Endothelial cell of umbilical vein (primary cell): ENCODE results near the gene CHD6. TPM values are rescaled to one million over a fixed set of nuclear protein-coding genes. Genes with fewer than 3 reads are reported as not detected.

Experiments
- BruUV-seq: library from RNA; stranded (reverse); fragments of 400-500 nt; replicated peaks from 2 replicates; lab custom pipeline; 2021; lab: Mats Ljungman, UMichigan
- CTCF ChIA-PET: fragments of 300-600, 350-600 bp; sonication (Branson Sonifier 250); formaldehyde crosslinking; loops from one replicate; lab custom pipeline; 2021; ENCODE audit warnings: antibody characterized with exemption, inconsistent platforms; lab: Charles Lee
- POLR2A ChIA-PET: fragments of 300-600, 350-600 bp; sonication (Branson Sonifier 250); formaldehyde crosslinking; loops from one replicate; lab custom pipeline; 2021; ENCODE audit warnings: antibody characterized with exemption, inconsistent platforms; lab: Charles Lee
- DNase-seq: peaks from one replicate; pipeline ENCODE4 v3.0.0-alpha.2; 2011; ENCODE audit warnings: low read depth, low spot score
- FAIRE-seq: peaks from 2 replicates; lab custom pipeline; 2011; peaks lifted over from hg19 to GRCh38; lab: Jason Lieb, UNC
- H2AFZ ChIP-seq: 2 replicates; pipeline ENCODE4 v1.6.0; 2012; ENCODE audit warnings: low read depth, low read length, control low read depth, inconsistent platforms
- H3K27ac ChIP-seq: 2 replicates; pipeline ENCODE4 v1.5.1; 2011; ENCODE audit warnings: low read depth, mild to moderate bottlenecking, control low read depth, low read length, moderate library complexity; ENCODE audit not compliant: insufficient read depth
- H3K27me3 ChIP-seq, 2 experiments: 2 replicates each; pipeline versions ENCODE4 v1.6.0 to v1.6.1; 2011; ENCODE audit warnings: low read length in 2 of 2, mixed read lengths in 1 of 2; ENCODE audit not compliant: control insufficient read depth in 2 of 2, insufficient read depth in 2 of 2
- H3K36me3 ChIP-seq, 2 experiments: 2 replicates in 1 of 2; 3 replicates in 1 of 2; pipeline ENCODE4 v1.5.1; 2011; ENCODE audit warnings: low read length in 2 of 2, mild to moderate bottlenecking in 1 of 2, moderate library complexity in 1 of 2; ENCODE audit not compliant: control insufficient read depth in 2 of 2, insufficient read depth in 2 of 2; ENCODE audit errors: extremely low read depth in 1 of 2
- H3K4me1 ChIP-seq: 3 replicates; pipeline ENCODE4 v1.5.1; 2011; ENCODE audit warnings: mild to moderate bottlenecking, low read length; ENCODE audit not compliant: control insufficient read depth, insufficient read depth; ENCODE audit errors: extremely low read depth
- H3K4me2 ChIP-seq: 2 replicates; pipeline ENCODE4 v1.6.1; 2011; ENCODE audit warnings: low read length, control low read depth, mixed read lengths; ENCODE audit not compliant: insufficient read depth
- H3K4me3 ChIP-seq, 3 experiments: fragments of 200-600 bp in 1 of 3; sonication (generic), shearing (Covaris generic) in 1 of 3; replicated peaks in 1 of 3; 2 replicates each; pipeline ENCODE4 v1.5.1; 2011 to 2016; ENCODE audit warnings: control low read depth in 3 of 3, low read length in 3 of 3, mild to moderate bottlenecking in 2 of 3, inconsistent platforms in 1 of 3, low read depth in 1 of 3, moderate library complexity in 1 of 3; ENCODE audit not compliant: insufficient read depth in 1 of 3
- H3K79me2 ChIP-seq: 2 replicates; pipeline ENCODE4 v1.6.0; 2012; ENCODE audit warnings: low read length, inconsistent platforms; ENCODE audit not compliant: control insufficient read depth, insufficient read depth
- H3K9ac ChIP-seq: replicated peaks from 2 replicates; pipeline ENCODE3; 2011; ENCODE audit warnings: low read length, control low read depth; ENCODE audit not compliant: insufficient read depth; ENCODE audit errors: extremely low read depth
- H3K9me1 ChIP-seq: replicated peaks from 3 replicates; pipeline ENCODE4 v1.6.0; 2011; ENCODE audit warnings: mild to moderate bottlenecking, low read length; ENCODE audit not compliant: control insufficient read depth, insufficient read depth; ENCODE audit errors: extremely low read depth
- H3K9me3 ChIP-seq: replicated peaks from 2 replicates; pipeline ENCODE4 v1.5.1; 2012; ENCODE audit warnings: low read length, inconsistent platforms; ENCODE audit not compliant: control insufficient read depth, insufficient read depth
- H4K20me1 ChIP-seq: replicated peaks from 2 replicates; pipeline ENCODE3; 2011; ENCODE audit warnings: mild to moderate bottlenecking, low read length; ENCODE audit not compliant: control insufficient read depth, insufficient read depth; ENCODE audit errors: extremely low read depth
- EZH2 ChIP-seq: IDR thresholded peaks from 2 replicates; pipeline ENCODE4 v1.6.1; 2012; ENCODE audit warnings: borderline replicate concordance, low read depth, mild to moderate bottlenecking, moderate library complexity, low read length, inconsistent platforms; ENCODE audit not compliant: severe bottlenecking
- FOS ChIP-seq: IDR thresholded peaks from 2 replicates; pipeline ENCODE4 v1.6.1; 2011; ENCODE audit warnings: mild to moderate bottlenecking, low read length, moderate library complexity, borderline replicate concordance; ENCODE audit not compliant: insufficient read depth
- GATA2 ChIP-seq: IDR thresholded peaks from 2 replicates; pipeline ENCODE4 v1.7.0; 2011; ENCODE audit warnings: low read depth, mild to moderate bottlenecking, moderate library complexity, mixed read lengths, low read length; ENCODE audit not compliant: insufficient read length, insufficient read depth
- JUN ChIP-seq: IDR thresholded peaks from 2 replicates; pipeline ENCODE4 v1.6.1; 2011; ENCODE audit warnings: borderline replicate concordance, low read depth; ENCODE audit not compliant: insufficient read length, insufficient read depth
- MYC ChIP-seq: IDR thresholded peaks from one replicate; pipeline ENCODE4 v1.6.1; 2011; ENCODE audit warnings: mild to moderate bottlenecking, low read depth, low read length
- POLR2A ChIP-seq: IDR thresholded peaks from 2 replicates; pipeline ENCODE4 v1.6.1; 2012; ENCODE audit warnings: low read depth, mild to moderate bottlenecking, control low read depth, low read length
- POLR2AphosphoS5 ChIP-seq: IDR thresholded peaks from 2 replicates; pipeline ENCODE4 v1.6.1; 2012; ENCODE audit warnings: low read depth, mild to moderate bottlenecking, control low read depth, low read length, moderate library complexity; ENCODE audit not compliant: insufficient read depth
- dilution Hi-C: fragments of 300-500 bp; cut with MboI; formaldehyde crosslinking; loops from one replicate; pipeline ENCODE4 v1.15.0; 2019; ENCODE audit warnings: low sequenced_read_pairs; ENCODE audit not compliant: extremely low pct_ligation_motif_present
- intact Hi-C: fragments of 100-400 bp; cut with micrococcal nuclease; formaldehyde crosslinking; loops from one replicate; pipeline ENCODE4 v1.10.0; 2022
- polyA plus RNA-seq, 4 experiments: library from polyadenylated mRNA; depleted of rRNA in 3 of 4; stranded (reverse) in 3 of 4; unstranded in 1 of 4; fragments of >200 nt; gene quantifications; 2 replicates each; pipeline versions ENCODE4 v1.2.1 to v1.2.3, GENCODE V29; 2011 to 2012; ENCODE audit warnings: missing spikeins in 1 of 4
- total RNA-seq: library from RNA; stranded (reverse); gene quantifications from 2 replicates; pipeline ENCODE4 v1.2.3, GENCODE V29; 2021
- TF ChIP-seq, protein P1 (sequence below): IDR thresholded peaks from 2 replicates; pipeline ENCODE4 v1.6.1; 2011; ENCODE audit not compliant: insufficient read depth, insufficient read length
- TF ChIP-seq, protein P2 (sequence below), 2 donors: IDR thresholded peaks; 1 replicate in 1 of 2; 2 replicates in 1 of 2; pipeline ENCODE4 v1.5.1; 2011; ENCODE audit warnings: low read length in 2 of 2, mild to moderate bottlenecking in 2 of 2, moderate library complexity in 2 of 2, control low read depth in 1 of 2, inconsistent platforms in 1 of 2, low read depth in 1 of 2; ENCODE audit not compliant: insufficient read depth in 1 of 2; ENCODE audit errors: extremely low read depth in 1 of 2

CHD6 gene
- total and polyA plus RNA-seq, 2 donors (not counting 3 experiments of a cell fraction or from before 2014, with no cell fraction given) = 7.2 to 33.7 TPM

DNA sequence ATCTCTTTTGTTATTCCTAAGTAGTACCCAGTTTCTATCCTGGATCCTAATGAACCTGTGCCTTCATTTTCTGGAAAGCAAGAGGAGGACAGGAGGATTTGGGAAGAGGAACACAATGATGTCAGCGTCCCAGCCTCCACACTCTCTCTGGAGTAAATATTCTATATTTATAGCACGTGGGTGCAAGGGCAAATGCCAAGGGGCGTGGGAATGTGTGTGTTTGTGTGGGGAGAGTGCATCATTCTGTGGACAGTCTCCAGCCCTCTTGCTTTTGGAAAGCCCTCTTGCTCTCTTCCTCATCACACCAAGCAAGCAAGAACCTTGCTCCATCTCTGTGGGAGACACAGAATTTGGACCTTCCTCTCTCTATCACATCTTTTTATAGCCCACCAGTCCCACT lies 148.3 kb downstream of the CHD6 start:
- Histone ChIP-seq H3K36me3 (peaks cover 0 to 7% of the 10 kb centered on the region in 2 experiments), H2AFZ (no peak overlapping the region), H3K4me1 (no peaks in the 10 kb centered on the region), H3K4me2 (no peak overlapping the region), H4K20me1 (no peaks in the 10 kb centered on the region), H3K9ac (no peak overlapping the region), H3K4me3 (no peak overlapping the region), H3K79me2 (no peaks in the 10 kb centered on the region), H3K9me1 (no peaks in the 10 kb centered on the region), H3K9me3 (no peaks in the 10 kb centered on the region), H3K27me3 (no peaks in the 10 kb centered on the region), H3K27ac (no peak overlapping the region)
- ChIA-PET POLR2A (no interaction called here), CTCF (no interaction called here)
- FAIRE-seq (no peak), DNase-seq (no peak)
- intact Hi-C loops (loop anchor here (10.0 kb wide), 1 partner anchor 145 kb away; the partner anchor contains the start of gene CHD6), dilution Hi-C loops (no loop called here)
- BruUV-seq = no TSS peak
- no peak for TF ChIP-seq POLR2AphosphoS5
- no peak for TF ChIP-seq GATA2
- no peak for TF ChIP-seq JUN
- no peak for TF ChIP-seq POLR2A
- no peak for TF ChIP-seq EZH2
- no peak for TF ChIP-seq FOS
- TF ChIP-seq, protein P1, sequence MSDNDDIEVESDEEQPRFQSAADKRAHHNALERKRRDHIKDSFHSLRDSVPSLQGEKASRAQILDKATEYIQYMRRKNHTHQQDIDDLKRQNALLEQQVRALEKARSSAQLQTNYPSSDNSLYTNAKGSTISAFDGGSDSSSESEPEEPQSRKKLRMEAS = no peak
- TF ChIP-seq, protein P2, sequence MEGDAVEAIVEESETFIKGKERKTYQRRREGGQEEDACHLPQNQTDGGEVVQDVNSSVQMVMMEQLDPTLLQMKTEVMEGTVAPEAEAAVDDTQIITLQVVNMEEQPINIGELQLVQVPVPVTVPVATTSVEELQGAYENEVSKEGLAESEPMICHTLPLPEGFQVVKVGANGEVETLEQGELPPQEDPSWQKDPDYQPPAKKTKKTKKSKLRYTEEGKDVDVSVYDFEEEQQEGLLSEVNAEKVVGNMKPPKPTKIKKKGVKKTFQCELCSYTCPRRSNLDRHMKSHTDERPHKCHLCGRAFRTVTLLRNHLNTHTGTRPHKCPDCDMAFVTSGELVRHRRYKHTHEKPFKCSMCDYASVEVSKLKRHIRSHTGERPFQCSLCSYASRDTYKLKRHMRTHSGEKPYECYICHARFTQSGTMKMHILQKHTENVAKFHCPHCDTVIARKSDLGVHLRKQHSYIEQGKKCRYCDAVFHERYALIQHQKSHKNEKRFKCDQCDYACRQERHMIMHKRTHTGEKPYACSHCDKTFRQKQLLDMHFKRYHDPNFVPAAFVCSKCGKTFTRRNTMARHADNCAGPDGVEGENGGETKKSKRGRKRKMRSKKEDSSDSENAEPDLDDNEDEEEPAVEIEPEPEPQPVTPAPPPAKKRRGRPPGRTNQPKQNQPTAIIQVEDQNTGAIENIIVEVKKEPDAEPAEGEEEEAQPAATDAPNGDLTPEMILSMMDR (IDR thresholded peaks at IDR 0.05; ENCODE audit: extremely low read depth in 1 of 2, insufficient read depth in 1 of 2, low read depth in 1 of 2, low read length in 2 of 2) = no peak
- no peak for TF ChIP-seq MYC
